Upper lobe of right lung (tissue), 1 donor: ENCODE results near the gene CENPA. TPM values are rescaled to one million over a fixed set of nuclear protein-coding genes. Genes with fewer than 3 reads are reported as not detected.
A peak's percentile ranks its signal among the peaks of the same experiment; 100 is the strongest.

ENCODE experiments used
- ATAC-seq: fragments of 200-7000 bp; cut with Tn5 transposase; one replicate; pipeline ENCODE4 v1.9.1; 2020; ENCODE audit warnings: mild to moderate bottlenecking, moderate library complexity
- DNase-seq: peaks from one replicate; pipeline ENCODE4 v3.0.0-alpha.2; 2020
- H3K27ac ChIP-seq: fragments of 200-600 bp; one replicate; pipeline ENCODE4 v1.8.0; 2022
- H3K27me3 ChIP-seq: fragments of 200-600 bp; one replicate; pipeline ENCODE4 v1.8.0; 2022; ENCODE audit warnings: mild to moderate bottlenecking
- H3K36me3 ChIP-seq: fragments of 200-600 bp; one replicate; pipeline ENCODE4 v1.8.0; 2022
- H3K4me1 ChIP-seq: fragments of 200-600 bp; one replicate; pipeline ENCODE4 v1.8.0; 2022
- H3K4me3 ChIP-seq: fragments of 200-600 bp; one replicate; pipeline ENCODE4 v1.8.0; 2022; ENCODE audit warnings: mild to moderate bottlenecking
- H3K9me3 ChIP-seq: fragments of 200-600 bp; one replicate; pipeline ENCODE4 v1.8.0; 2022
- CTCF ChIP-seq: fragments of 200-600 bp; IDR thresholded peaks from one replicate; pipeline ENCODE4 v1.8.0; 2022; ENCODE audit warnings: antibody characterized with exemption
- intact Hi-C: fragments of 100-400 bp; cut with DNase I; formaldehyde crosslinking; loops from one replicate; pipeline ENCODE4 v1.11.0; 2022
- total RNA-seq: library from RNA; stranded (reverse); fragmentation: NEBNext Ultra II Directional; extraction: Animal tissue kit (Norgen Biotek cat#: 25700); gene quantifications from one replicate; pipeline ENCODE4 v1.2.1, GENCODE V29; 2021
- donor health status: DM: no; HTN: yes; CAD: no; lungs with severe emphysema.

The CENPA gene
- total RNA-seq, 1 donor from 2014 or later = 0.78 TPM

GRCh38 chr2:26805241-26805676 is 19.4 kb downstream of the CENPA start:
- no peak overlapping the region for H3K4me3 ChIP-seq
- no peaks in the 10 kb centered on the region for H3K9me3 ChIP-seq
- H3K27ac ChIP-seq = no peak overlapping the region
- no peaks in the 10 kb centered on the region for H3K27me3 ChIP-seq
- ATAC-seq = no peak
- TF ChIP-seq CTCF = no peak
- intact Hi-C loops = no loop called here
- no peaks in the 10 kb centered on the region for H3K4me1 ChIP-seq
- H3K36me3 ChIP-seq = no peaks in the 10 kb centered on the region
- no peak for DNase-seq

- H3K36me3 ChIP-seq = no peaks in the 10 kb centered on the region
- no peaks in the 10 kb centered on the region for H3K27me3 ChIP-seq
- DNase-seq (no peak), ATAC-seq (no peak)
- H3K4me1 ChIP-seq = no peaks in the 10 kb centered on the region
- TF ChIP-seq CTCF = no peak
- H3K4me3 ChIP-seq = no peak overlapping the region
- intact Hi-C loops = no loop called here
- no peaks in the 10 kb centered on the region for H3K9me3 ChIP-seq
- no peak overlapping the region for H3K27ac ChIP-seq
These were observed 22.1 kb downstream of the CENPA start for GRCh38 chr2:26807788-26808460.

DNA sequence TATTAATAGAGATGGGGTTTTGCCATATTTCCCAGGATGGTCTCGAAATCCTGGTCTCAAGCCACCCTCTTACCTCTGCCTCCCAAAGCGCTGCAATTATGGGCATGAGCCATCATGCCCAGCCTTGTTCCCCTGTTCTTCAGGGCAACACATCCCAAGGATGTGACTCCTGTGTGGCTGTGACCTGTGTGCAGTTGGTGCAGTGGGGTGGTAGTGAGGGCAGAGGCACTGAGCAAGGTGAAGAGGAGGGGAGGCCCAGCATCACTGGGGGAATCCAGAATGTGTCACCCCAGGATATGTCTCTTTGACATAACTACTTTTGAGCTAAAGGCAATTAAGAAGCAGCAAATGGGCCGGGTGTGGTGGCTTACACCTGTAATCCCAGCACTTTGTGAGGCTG is 23.4 kb downstream of the CENPA start:
- no peak overlapping the region for H3K27ac ChIP-seq
- no peaks in the 10 kb centered on the region for H3K27me3 ChIP-seq
- no peaks in the 10 kb centered on the region for H3K36me3 ChIP-seq
- TF ChIP-seq CTCF = no peak
- no peak for ATAC-seq
- no peak overlapping the region for H3K4me3 ChIP-seq
- no peaks in the 10 kb centered on the region for H3K4me1 ChIP-seq
- intact Hi-C loops = no loop called here
- no peaks in the 10 kb centered on the region for H3K9me3 ChIP-seq
- DNase-seq = no peak

DNA sequence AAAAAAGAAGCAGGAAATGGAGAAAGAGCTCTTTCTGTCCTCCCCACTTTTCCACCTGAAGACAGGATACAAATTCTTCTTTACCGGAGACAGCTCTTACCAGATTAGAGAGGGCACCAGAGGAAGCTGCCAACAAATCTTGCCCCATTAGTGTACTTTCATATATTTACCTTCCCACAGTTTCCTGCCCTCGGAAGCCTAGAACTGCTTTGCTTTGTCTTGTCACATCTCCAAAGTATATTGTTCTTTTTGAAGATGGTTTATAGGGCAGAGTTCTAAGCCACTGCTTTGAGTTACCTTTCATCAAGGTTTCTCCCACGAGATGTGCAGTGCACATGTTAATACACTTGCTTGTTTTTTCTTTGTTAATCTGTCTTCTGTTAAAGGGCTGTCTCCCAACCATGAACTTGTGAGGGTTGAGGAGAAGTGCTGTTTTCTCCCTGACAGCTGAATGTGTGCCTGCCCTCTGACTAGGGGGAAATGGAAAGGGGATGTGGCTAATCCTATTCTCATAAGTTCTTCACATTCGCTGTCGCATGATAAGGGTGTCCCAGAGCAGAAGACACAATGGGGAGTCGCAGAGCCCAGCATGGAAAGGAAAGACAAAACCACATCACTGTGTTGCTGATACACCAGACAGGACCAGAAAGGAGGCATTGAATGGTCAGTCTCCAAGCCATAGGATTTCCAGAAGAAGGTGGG is 24.2 kb downstream of the CENPA start:
- intact Hi-C loops = no loop called here
- DNase-seq (no peak), ATAC-seq (peak; percentile 75)

GRCh38 chr2:26811261-26811660 is 25.4 kb downstream of the CENPA start:
- H3K27ac ChIP-seq = no peak overlapping the region
- no peaks in the 10 kb centered on the region for H3K4me1 ChIP-seq
- ATAC-seq = no peak
- no peak for TF ChIP-seq CTCF
- H3K4me3 ChIP-seq = no peak overlapping the region
- no peak for DNase-seq
- no peaks in the 10 kb centered on the region for H3K27me3 ChIP-seq
- H3K36me3 ChIP-seq = no peaks in the 10 kb centered on the region
- intact Hi-C loops = no loop called here
- H3K9me3 ChIP-seq = no peaks in the 10 kb centered on the region

More for the DNA sequence above, 24.2 kb downstream of the CENPA start:
- H3K4me1 ChIP-seq = no peaks in the 10 kb centered on the region
- H3K36me3 ChIP-seq = no peaks in the 10 kb centered on the region
- no peak for TF ChIP-seq CTCF
- no peak overlapping the region for H3K27ac ChIP-seq
- H3K9me3 ChIP-seq = no peaks in the 10 kb centered on the region
- H3K4me3 ChIP-seq = no peak overlapping the region
- H3K27me3 ChIP-seq = no peaks in the 10 kb centered on the region
